Panc1 (cell line): ENCODE measurements around the gene SETD1B. TPM values are rescaled to one million over a fixed set of nuclear protein-coding genes. Genes with fewer than 3 reads are reported as not detected.

Source experiments
- total RNA-seq: library from RNA; stranded (reverse); gene quantifications from one replicate; pipeline ENCODE4 v1.2.1, GENCODE V29; 2021; ENCODE audit not compliant: unreplicated experiment

The SETD1B gene
- total RNA-seq, 1 experiment from 2014 or later = 31.2 TPM

Other genes starting within 250 kb of the SETD1B start
- gene KDM2B, start 223.0 kb upstream of the SETD1B start, total RNA-seq = 27.5 TPM
- 36.7 TPM for gene ORAI1, start 177.5 kb upstream of the SETD1B start, total RNA-seq
- gene MORN3, start 134.4 kb upstream of the SETD1B start, total RNA-seq = 0.72 TPM
- 22.3 TPM for gene TMEM120B, start 91.3 kb upstream of the SETD1B start, total RNA-seq
- 71.8 TPM for gene RHOF, start 10.3 kb upstream of the SETD1B start, total RNA-seq
- 0.51 TPM for gene HPD, start 54.9 kb downstream of the SETD1B start, total RNA-seq
- gene PSMD9, start 84.8 kb downstream of the SETD1B start, total RNA-seq = 62.7 TPM
- gene CFAP251, start 114.6 kb downstream of the SETD1B start, total RNA-seq = 4.2 TPM
- 14.5 TPM for gene BCL7A, start 217.9 kb downstream of the SETD1B start, total RNA-seq